Diencephalon (tissue), 1 donor: Measurements from ENCODE around the gene TSC1. TPM values are rescaled to one million over a fixed set of nuclear protein-coding genes. Genes with fewer than 3 reads are reported as not detected.

ENCODE experiments used
- small RNA-seq: library from RNA; depleted of rRNA; stranded (forward); fragments of <200 nt; gene quantifications from one replicate; pipeline ENCODE3, GENCODE V24; 2014
- total RNA-seq: library from RNA; depleted of rRNA; stranded (reverse); fragments of >200 nt; gene quantifications from one replicate; pipeline ENCODE4 v1.2.3, GENCODE V29; 2014

The TSC1 gene
- 53.3 TPM for total RNA-seq

DNA sequence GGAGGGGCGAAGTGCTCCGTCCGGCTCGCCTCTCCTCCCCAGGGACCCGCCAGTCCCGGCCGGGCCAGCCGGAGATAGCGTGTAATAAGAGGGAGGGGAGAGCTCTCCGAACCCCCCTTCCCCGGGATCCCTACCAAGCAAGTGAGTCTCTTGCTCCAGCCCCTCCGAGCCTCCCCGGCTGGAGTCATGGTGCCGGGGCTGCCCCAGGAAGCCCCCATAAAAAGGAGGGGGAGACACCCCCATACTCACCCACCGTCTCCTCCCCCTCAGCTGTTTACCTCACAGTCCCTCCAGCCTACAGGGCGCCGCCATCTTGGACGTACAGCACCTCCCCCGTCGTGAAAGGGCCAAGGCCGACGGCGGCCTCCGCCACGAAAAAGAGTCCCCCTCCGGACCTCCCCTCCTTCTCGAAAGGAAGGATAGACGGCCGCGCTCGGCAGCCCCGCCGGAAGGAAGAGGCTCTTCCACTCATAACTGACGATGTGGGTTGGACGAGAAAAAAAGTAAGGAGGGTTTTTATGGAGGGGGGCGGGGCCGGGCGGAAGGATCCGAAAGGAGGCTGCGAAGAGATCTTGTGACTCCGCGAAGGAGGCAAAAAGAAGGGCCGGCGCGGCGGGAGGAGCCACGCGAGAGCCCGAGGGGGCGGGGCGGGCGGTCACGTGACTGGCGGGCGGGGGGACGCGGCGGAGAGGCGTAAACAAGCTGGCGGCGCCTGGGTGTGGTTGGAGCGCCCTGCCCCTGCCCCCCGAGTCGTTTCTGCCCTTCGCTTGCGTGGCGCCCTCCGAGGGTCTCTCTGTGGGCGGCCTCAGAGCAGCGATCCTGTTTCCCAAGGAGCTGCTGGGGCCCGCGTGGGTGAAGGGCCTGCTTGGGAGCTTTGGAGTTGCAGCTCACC lies at the start of gene TSC1:
Gene TSC1 (minus strand): TSS at position 323 of the 892 bp plus-strand sequence. CDS start 15,744 bp downstream, outside the sequence.

DNA sequence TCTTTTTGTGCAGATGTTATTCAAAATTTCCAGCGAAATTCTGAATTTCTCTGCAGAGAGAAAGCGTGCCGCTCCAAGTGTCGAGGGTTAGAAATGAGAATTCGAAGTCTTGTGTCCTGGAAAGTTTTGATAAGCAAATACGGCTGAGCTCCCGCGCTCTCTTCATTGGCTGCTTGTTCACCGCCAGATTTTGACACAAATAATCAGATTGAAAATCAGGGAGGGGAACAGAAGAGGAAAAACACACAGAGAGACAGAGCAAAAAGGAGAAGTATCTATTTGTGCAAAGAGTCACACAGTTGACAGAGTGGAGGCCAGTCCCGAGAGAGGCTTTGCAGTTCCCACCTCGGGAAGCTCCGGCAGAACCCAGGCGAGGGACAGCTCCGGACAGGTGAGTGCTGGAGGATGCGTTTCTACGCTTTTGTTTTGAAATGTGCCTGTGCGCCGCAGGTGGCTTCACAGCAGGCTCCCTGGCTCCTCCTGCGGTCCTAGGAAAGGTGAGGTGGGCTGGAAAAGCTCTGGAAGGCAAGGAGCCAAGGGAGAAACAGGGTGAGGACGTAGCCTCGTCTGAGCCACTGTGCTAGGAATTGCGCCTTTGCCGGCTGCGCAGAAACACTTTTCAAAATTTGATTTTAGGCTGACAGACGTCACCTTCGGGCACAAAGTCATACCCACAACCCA lies 34.2 kb upstream of the TSC1 start, which contains the start of gene GFI1B:
Gene GFI1B (plus strand): TSS at position 244 of the 681 bp plus-strand sequence. CDS start 7,985 bp downstream, outside the sequence.

DNA sequence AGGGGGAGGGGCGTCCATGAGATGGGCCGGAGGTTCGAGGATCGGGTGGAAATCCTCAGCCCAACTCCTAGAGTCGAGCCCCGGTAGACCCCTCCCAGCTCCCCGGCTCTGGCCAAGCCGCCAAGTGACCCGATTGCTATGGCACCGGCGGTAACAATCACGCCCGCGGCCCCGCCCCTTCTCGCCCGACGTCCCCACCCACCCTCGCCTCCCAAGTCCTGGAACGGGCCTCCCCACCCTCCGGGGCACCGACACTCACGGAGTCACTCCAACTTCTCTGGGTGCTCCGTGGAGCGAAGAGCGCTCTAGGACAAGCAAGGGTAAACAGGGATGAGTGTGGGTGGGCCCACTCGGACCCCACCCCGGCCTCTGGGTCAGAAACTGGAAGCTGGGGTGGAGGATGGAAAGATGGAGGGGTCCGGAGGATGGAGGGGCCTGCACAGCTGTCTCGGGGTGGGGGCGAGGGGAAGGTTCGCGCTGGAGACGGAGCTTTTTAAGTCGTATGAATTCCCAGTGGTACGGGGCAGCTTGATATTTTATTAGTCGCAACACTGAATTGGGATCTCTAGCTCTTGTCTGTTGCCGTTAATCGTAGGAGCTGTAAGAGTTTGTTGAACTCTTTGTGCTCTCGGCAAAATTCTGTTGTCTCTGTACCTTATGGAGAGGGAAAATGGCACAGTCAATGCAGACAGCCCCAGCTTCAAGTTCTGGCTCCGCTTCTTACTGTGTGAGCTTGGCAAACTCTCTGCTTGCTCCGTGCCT lies 65.5 kb downstream of the TSC1 start, which contains the start of gene SPACA9:
Gene SPACA9 (plus strand): TSS at position 204 of the 762 bp plus-strand sequence. CDS start 5,050 bp downstream, outside the sequence.

DNA sequence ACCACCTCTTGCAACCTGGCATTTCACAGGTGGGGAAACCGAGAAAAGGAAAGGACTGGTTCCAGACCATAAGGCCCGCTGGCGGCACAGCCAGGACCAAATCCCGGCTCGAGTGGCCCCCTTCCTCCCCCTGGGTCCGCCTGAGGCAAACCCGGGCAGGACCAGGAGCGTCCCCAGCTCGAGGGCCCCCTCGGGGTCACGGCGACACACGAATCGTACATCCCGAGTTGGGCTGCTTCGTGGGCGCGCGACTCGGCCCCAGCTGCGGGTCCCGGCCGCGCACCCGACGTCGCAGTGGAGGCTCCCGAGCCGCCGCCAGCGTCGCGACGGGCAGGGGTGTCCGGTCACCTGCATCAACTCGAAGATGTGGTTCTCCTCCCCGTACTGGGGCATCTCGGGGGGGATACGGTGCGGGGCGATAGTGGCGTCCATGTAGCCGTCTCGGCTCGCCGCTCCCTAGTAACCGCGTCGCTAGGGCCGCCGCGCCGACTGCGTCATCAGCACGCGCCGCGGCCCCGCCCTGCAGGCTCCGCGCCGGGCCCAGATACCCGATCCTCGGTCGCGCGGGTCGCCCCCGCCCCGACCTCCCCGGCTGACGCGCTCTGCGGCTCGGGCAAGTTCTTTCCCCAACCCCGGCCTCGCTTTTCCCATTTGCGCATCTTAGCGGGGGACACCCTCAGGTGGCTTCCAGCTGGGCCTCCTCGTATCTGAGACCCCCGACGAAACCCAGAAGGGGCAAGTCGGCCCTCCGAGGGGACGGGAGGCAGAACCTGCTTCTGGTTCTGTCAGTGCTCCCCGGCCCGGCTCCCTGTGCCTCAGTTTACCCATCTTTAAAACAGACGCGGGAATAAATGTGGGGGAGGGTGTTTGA lies 66.4 kb downstream of the TSC1 start, which contains the start of gene AK8:
Gene AK8 (minus strand): TSS at position 461 of the 871 bp plus-strand sequence. CDS start 29 bp downstream, at position 432.

Small RNA genes lying within 50 kb of the gene (small RNA-seq; reads per million reads assigned to genes)
- gene AL593851.1 (not detected), gene MIR548AW (not detected), gene RNU7-21P (not detected)

Other genes starting within 250 kb of the TSC1 start
- 3.5 TPM for gene AK8, start 66.3 kb downstream of the TSC1 start, total RNA-seq
- 5.1 TPM for gene SPACA9, start 65.7 kb downstream of the TSC1 start, total RNA-seq
- 0.23 TPM for gene GFI1B, start 34.1 kb upstream of the TSC1 start, total RNA-seq
- 25.8 TPM for gene GTF3C5, start 86.4 kb upstream of the TSC1 start, total RNA-seq
- 0.46 TPM for gene CEL, start 117.4 kb upstream of the TSC1 start, total RNA-seq
- gene RALGDS, start 176.6 kb upstream of the TSC1 start, total RNA-seq = 99.2 TPM
- gene GBGT1, start 219.3 kb upstream of the TSC1 start, total RNA-seq = 3.7 TPM